Neuron (in vitro differentiated cells): ENCODE measurements around the gene CTTNBP2.

Experiments
- H2AFZ ChIP-seq: one replicate; pipeline ENCODE4 v1.6.1; 2013; ENCODE audit warnings: low read depth, mild to moderate bottlenecking, inconsistent platforms, low read length, moderate library complexity
- H3K27me3 ChIP-seq: one replicate; pipeline ENCODE4 v1.6.1; 2013; ENCODE audit warnings: low read length; ENCODE audit not compliant: insufficient read depth
- H3K36me3 ChIP-seq: one replicate; pipeline ENCODE4 v1.6.1; 2013; ENCODE audit warnings: low read length; ENCODE audit not compliant: insufficient read depth
- H3K4me1 ChIP-seq: one replicate; pipeline ENCODE4 v1.6.1; 2013; ENCODE audit warnings: low read length; ENCODE audit not compliant: insufficient read depth
- H3K4me3 ChIP-seq: 2 replicates; pipeline ENCODE4 v1.5.1; 2013; ENCODE audit warnings: mild to moderate bottlenecking, low read length, moderate library complexity
- H3K9me3 ChIP-seq: one replicate; pipeline ENCODE4 v1.6.1; 2013; ENCODE audit warnings: low read length

The CTTNBP2 gene

GRCh38 chr7:117859246-117859812 lies 13.9 kb downstream of the CTTNBP2 start:
- H3K36me3 ChIP-seq: no peaks in the 10 kb centered on the region

GRCh38 chr7:117858712-117859111 lies 14.5 kb downstream of the CTTNBP2 start:
- Histone ChIP-seq H3K9me3 (no peaks in the 10 kb centered on the region), H3K27me3 (no peaks in the 10 kb centered on the region), H2AFZ (no peak overlapping the region), H3K4me1 (no peaks in the 10 kb centered on the region), H3K4me3 (no peak overlapping the region), H3K36me3 (no peaks in the 10 kb centered on the region)

More at GRCh38 chr7:117859246-117859812, 13.9 kb downstream of the CTTNBP2 start:
- Histone ChIP-seq H3K9me3 (no peaks in the 10 kb centered on the region), H3K27me3 (no peaks in the 10 kb centered on the region), H2AFZ (no peak overlapping the region), H3K4me1 (no peaks in the 10 kb centered on the region), H3K4me3 (no peak overlapping the region)

GRCh38 chr7:117857718-117858117 lies 15.5 kb downstream of the CTTNBP2 start:
- Histone ChIP-seq H3K4me1 (no peaks in the 10 kb centered on the region), H3K27me3 (no peaks in the 10 kb centered on the region), H2AFZ (no peak overlapping the region), H3K9me3 (no peaks in the 10 kb centered on the region), H3K36me3 (no peaks in the 10 kb centered on the region), H3K4me3 (no peak overlapping the region)

- Histone ChIP-seq H3K4me1 (no peaks in the 10 kb centered on the region), H2AFZ (no peak overlapping the region), H3K9me3 (no peaks in the 10 kb centered on the region), H3K27me3 (no peaks in the 10 kb centered on the region), H3K4me3 (no peak overlapping the region), H3K36me3 (no peaks in the 10 kb centered on the region)
Measured at GRCh38 chr7:117856196-117856595, 17.0 kb downstream of the CTTNBP2 start.

- H3K4me3 ChIP-seq: no peak overlapping the region
- H2AFZ ChIP-seq: no peak overlapping the region
- H3K27me3 ChIP-seq: no peaks in the 10 kb centered on the region
- H3K9me3 ChIP-seq: no peaks in the 10 kb centered on the region
- H3K4me1 ChIP-seq: no peaks in the 10 kb centered on the region
- H3K36me3 ChIP-seq: no peaks in the 10 kb centered on the region
Measured at GRCh38 chr7:117854186-117854585, 19.1 kb downstream of the CTTNBP2 start.

- Histone ChIP-seq H3K27me3 (no peaks in the 10 kb centered on the region), H3K36me3 (no peaks in the 10 kb centered on the region), H2AFZ (no peak overlapping the region), H3K9me3 (no peaks in the 10 kb centered on the region), H3K4me3 (no peak overlapping the region), H3K4me1 (no peaks in the 10 kb centered on the region)
Measured at GRCh38 chr7:117848941-117849340, 24.3 kb downstream of the CTTNBP2 start.

GRCh38 chr7:117844678-117845077 lies 28.6 kb downstream of the CTTNBP2 start:
- Histone ChIP-seq H3K4me3 (no peak overlapping the region), H3K4me1 (no peaks in the 10 kb centered on the region), H2AFZ (no peak overlapping the region), H3K9me3 (no peaks in the 10 kb centered on the region), H3K27me3 (no peaks in the 10 kb centered on the region), H3K36me3 (no peaks in the 10 kb centered on the region)

- Histone ChIP-seq H2AFZ (no peak overlapping the region), H3K4me1 (no peaks in the 10 kb centered on the region), H3K36me3 (no peaks in the 10 kb centered on the region), H3K27me3 (no peaks in the 10 kb centered on the region), H3K4me3 (no peak overlapping the region), H3K9me3 (no peaks in the 10 kb centered on the region)
Measured at GRCh38 chr7:117841611-117842010, 31.6 kb downstream of the CTTNBP2 start.

GRCh38 chr7:117841011-117841410 lies 32.2 kb downstream of the CTTNBP2 start:
- Histone ChIP-seq H3K9me3 (no peaks in the 10 kb centered on the region), H2AFZ (no peak overlapping the region), H3K4me3 (no peak overlapping the region), H3K36me3 (no peaks in the 10 kb centered on the region), H3K27me3 (no peaks in the 10 kb centered on the region), H3K4me1 (no peaks in the 10 kb centered on the region)

- H3K4me3 ChIP-seq: no peak overlapping the region
- H3K27me3 ChIP-seq: no peaks in the 10 kb centered on the region
- no peaks in the 10 kb centered on the region for H3K36me3 ChIP-seq
- no peak overlapping the region for H2AFZ ChIP-seq
- no peaks in the 10 kb centered on the region for H3K9me3 ChIP-seq
- H3K4me1 ChIP-seq: no peaks in the 10 kb centered on the region
Measured at GRCh38 chr7:117839507-117839906, 33.7 kb downstream of the CTTNBP2 start.

GRCh38 chr7:117837841-117838240 lies 35.4 kb downstream of the CTTNBP2 start:
- Histone ChIP-seq H3K4me1 (no peaks in the 10 kb centered on the region), H3K9me3 (no peaks in the 10 kb centered on the region), H3K36me3 (no peaks in the 10 kb centered on the region)

GRCh38 chr7:117835016-117835664 lies 38.1 kb downstream of the CTTNBP2 start:
- Histone ChIP-seq H3K27me3 (no peaks in the 10 kb centered on the region), H3K36me3 (no peaks in the 10 kb centered on the region), H2AFZ (no peak overlapping the region), H3K4me3 (no peak overlapping the region), H3K9me3 (no peaks in the 10 kb centered on the region), H3K4me1 (no peaks in the 10 kb centered on the region)

More at GRCh38 chr7:117837841-117838240, 35.4 kb downstream of the CTTNBP2 start:
- Histone ChIP-seq H3K27me3 (no peaks in the 10 kb centered on the region), H2AFZ (no peak overlapping the region), H3K4me3 (no peak overlapping the region)

- no peak overlapping the region for H2AFZ ChIP-seq
- H3K4me1 ChIP-seq: peaks cover 7% of the 10 kb centered on the region
- H3K36me3 ChIP-seq: no peaks in the 10 kb centered on the region
- no peaks in the 10 kb centered on the region for H3K27me3 ChIP-seq
- no peak overlapping the region for H3K4me3 ChIP-seq
- no peaks in the 10 kb centered on the region for H3K9me3 ChIP-seq
Measured at GRCh38 chr7:117830422-117830954, 42.8 kb downstream of the CTTNBP2 start.
